ENCODE results near the gene SLC14A1.
"Not testable (repeated sequence)": the region's sequence is repeated elsewhere in the genome, so short reads cannot be mapped to it uniquely, and the experiment has no call there.

The SLC14A1 gene

GRCh38 chr18:45749918-45750689, 26.1 kb downstream of the SLC14A1 start:
- TF ChIP-seq, protein P1, sequence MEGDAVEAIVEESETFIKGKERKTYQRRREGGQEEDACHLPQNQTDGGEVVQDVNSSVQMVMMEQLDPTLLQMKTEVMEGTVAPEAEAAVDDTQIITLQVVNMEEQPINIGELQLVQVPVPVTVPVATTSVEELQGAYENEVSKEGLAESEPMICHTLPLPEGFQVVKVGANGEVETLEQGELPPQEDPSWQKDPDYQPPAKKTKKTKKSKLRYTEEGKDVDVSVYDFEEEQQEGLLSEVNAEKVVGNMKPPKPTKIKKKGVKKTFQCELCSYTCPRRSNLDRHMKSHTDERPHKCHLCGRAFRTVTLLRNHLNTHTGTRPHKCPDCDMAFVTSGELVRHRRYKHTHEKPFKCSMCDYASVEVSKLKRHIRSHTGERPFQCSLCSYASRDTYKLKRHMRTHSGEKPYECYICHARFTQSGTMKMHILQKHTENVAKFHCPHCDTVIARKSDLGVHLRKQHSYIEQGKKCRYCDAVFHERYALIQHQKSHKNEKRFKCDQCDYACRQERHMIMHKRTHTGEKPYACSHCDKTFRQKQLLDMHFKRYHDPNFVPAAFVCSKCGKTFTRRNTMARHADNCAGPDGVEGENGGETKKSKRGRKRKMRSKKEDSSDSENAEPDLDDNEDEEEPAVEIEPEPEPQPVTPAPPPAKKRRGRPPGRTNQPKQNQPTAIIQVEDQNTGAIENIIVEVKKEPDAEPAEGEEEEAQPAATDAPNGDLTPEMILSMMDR (IDR thresholded peaks at IDR 0.05; ENCODE audit: insufficient read depth, low read depth, low read length, missing control alignments): no peak
- DNase-seq (ENCODE audit: low read depth): no peak
- no peak overlapping the region for H3K4me3 ChIP-seq (ENCODE audit: low read length)

DNA sequence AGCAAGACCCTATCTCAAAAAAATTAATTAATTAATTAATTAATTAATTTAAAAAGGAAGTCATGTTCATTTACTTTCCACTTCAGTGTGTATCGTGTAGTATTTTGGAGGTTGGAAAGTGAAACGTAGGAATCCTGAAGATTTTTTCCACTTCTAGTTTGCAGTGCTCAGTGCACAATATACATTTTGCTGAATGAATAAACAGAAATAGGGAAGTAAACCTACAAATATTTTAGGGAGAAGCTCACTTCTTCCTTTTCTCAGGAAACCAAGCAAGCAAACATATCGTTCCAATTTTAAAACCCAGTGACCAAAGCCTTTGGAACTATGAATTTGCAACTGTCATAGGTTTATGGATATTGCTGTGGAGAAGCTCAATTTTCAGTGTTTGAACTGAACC, 27.8 kb downstream of the SLC14A1 start:
- no peak overlapping the region for H3K4me3 ChIP-seq (ENCODE audit: low read length)
- DNase-seq (ENCODE audit: low read depth): no peak
- TF ChIP-seq, protein P1 (IDR thresholded peaks at IDR 0.05; ENCODE audit: insufficient read depth, low read depth, low read length, missing control alignments): no peak

DNA sequence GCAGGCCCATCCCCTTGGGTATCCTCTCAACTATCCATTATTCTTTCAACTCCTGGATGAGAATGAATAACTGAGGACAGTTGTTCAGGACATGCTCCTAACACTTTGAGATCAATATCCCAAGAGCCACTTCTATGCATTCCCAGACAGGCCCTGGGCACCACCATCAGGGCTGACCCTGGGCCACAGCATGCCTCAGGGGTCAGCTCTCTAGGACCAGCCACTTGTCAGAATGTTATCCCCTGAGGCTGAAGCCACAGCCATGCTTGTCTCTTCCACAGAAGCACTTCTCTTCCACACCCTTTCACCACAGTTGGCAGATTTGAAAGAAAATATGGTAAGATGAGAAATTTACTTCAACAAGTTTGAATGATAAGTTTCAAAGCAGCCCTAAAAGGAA, 28.7 kb downstream of the SLC14A1 start:
- TF ChIP-seq, protein P1 (IDR thresholded peaks at IDR 0.05; ENCODE audit: insufficient read depth, low read depth, low read length, missing control alignments): no peak
- no peak overlapping the region for H3K4me3 ChIP-seq (ENCODE audit: low read length)
- no peak for DNase-seq (ENCODE audit: low read depth)

GRCh38 chr18:45753286-45753685, 29.3 kb downstream of the SLC14A1 start:
- TF ChIP-seq, protein P1 (IDR thresholded peaks at IDR 0.05; ENCODE audit: insufficient read depth, low read depth, low read length, missing control alignments): no peak
- DNase-seq (ENCODE audit: low read depth): no peak
- H3K4me3 ChIP-seq (ENCODE audit: low read length): no peak overlapping the region

DNA sequence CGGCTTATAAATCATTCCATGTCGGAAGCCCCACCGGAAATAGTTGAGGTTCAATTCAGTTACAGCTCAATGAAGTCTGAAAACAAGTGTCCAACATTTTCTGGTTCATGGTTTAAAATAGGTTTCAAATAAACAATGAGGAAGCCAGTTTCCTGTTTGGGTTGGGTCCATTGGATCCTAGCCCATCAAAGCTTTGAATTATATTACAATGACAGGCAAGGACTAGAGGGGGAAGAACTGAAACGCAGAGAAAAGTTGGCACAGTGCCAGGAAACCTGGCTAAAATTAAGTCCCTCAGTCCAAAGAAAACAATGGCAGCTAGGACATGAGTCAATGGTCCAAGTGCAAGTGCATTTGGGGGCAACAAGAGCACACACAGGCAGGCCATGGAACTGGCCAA, 32.0 kb downstream of the SLC14A1 start:
- H3K4me3 ChIP-seq (ENCODE audit: low read length): no peak overlapping the region
- DNase-seq (ENCODE audit: low read depth): no peak
- TF ChIP-seq, protein P1 (IDR thresholded peaks at IDR 0.05; ENCODE audit: insufficient read depth, low read depth, low read length, missing control alignments): no peak

DNA sequence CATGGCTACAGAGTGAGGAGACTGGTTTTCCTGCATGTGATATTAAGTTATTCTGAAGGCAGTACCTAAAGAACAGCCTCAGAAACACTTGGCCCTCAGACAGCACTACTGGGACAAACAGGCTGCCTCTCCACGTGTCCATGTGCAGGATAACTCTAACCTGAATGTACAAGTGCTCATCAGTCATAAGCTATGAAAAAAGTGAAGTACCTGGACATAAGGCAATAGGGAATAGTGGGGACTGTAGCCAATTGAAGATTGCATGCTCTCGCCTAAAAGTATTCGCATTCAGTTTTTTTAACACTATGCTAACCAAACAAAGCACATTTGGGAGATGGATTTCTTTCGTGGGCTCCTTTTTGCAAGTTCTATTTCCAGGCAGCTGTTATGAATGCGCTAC, 33.0 kb downstream of the SLC14A1 start:
- TF ChIP-seq, protein P1 (IDR thresholded peaks at IDR 0.05; ENCODE audit: insufficient read depth, low read depth, low read length, missing control alignments): no peak
- DNase-seq (ENCODE audit: low read depth): no peak
- no peak overlapping the region for H3K4me3 ChIP-seq (ENCODE audit: low read length)

- not testable (repeated sequence) for H3K4me3 ChIP-seq (ENCODE audit: low read length); DNase-seq (ENCODE audit: low read depth)
These were observed 33.7 kb downstream of the SLC14A1 start for GRCh38 chr18:45757644-45758043.
